Testis (tissue), 3 donors: ENCODE measurements around the gene CRK. TPM values are rescaled to one million over a fixed set of nuclear protein-coding genes. Genes with fewer than 3 reads are reported as not detected.

ENCODE experiments used
- DNase-seq: peaks from one replicate; pipeline ENCODE4 v3.0.0-alpha.2; 2019
- H3K27ac ChIP-seq, 2 donors: fragments of 200-600 bp; sonication (generic); one replicate each; pipeline ENCODE4 v1.5.1; 2019
- H3K27me3 ChIP-seq: fragments of 200-600 bp; sonication (generic); one replicate; pipeline ENCODE4 v1.5.1; 2019
- H3K36me3 ChIP-seq: fragments of 200-600 bp; sonication (generic); one replicate; pipeline ENCODE4 v1.5.1; 2017; ENCODE audit warnings: low read depth; ENCODE audit errors: missing control alignments
- H3K4me1 ChIP-seq: fragments of 200-600 bp; sonication (generic); one replicate; pipeline ENCODE4 v1.5.1; 2019
- H3K4me3 ChIP-seq, 2 donors: fragments of 200-600 bp; sonication (generic); one replicate each; pipeline ENCODE4 v1.5.1; 2017 to 2019
- H3K9me3 ChIP-seq: fragments of 200-600 bp; sonication (generic); one replicate; pipeline ENCODE4 v1.5.1; 2017
- CTCF ChIP-seq, 3 experiments: fragments of 450-650 bp in 2 of 3; fragments of 200-600 bp in 1 of 3; sonication (generic) in 1 of 3; IDR thresholded peaks; one replicate each; pipeline ENCODE4 v1.5.1; 2016 to 2019; ENCODE audit warnings: antibody characterized with exemption in 3 of 3, mild to moderate bottlenecking in 2 of 3, moderate library complexity in 1 of 3
- POLR2A ChIP-seq: fragments of 450-650 bp; IDR thresholded peaks from one replicate; pipeline ENCODE4 v1.6.1; 2017; ENCODE audit warnings: antibody characterized with exemption, mild to moderate bottlenecking, moderate library complexity
- WGBS, 2 donors: methylation state at CpG; one replicate each; pipeline ENCODE4 v1.1.5; 2018; 5-methylcytosine and 5-hydroxymethylcytosine counted together
- intact Hi-C: fragments of 100-400 bp; cut with DNase I; formaldehyde crosslinking; loops from one replicate; pipeline ENCODE4 v1.15.1; 2023; ENCODE audit warnings: low total_unique reads
- polyA plus RNA-seq: library from polyadenylated mRNA; stranded (reverse); fragments of 350-450 nt; fragmentation: Illumina TruSeq; extraction: RNeasy Lipid Tissue Mini Kit (QIAGEN cat#74804); gene quantifications from one replicate; pipeline ENCODE4 v1.2.3, GENCODE V29; 2014; ENCODE audit warnings: low read depth, low replicate concordance; ENCODE audit not compliant: insufficient read depth
- total RNA-seq, 2 donors: library from RNA; depleted of rRNA; stranded (reverse); fragments of >200 nt; gene quantifications; one replicate each; pipeline ENCODE4 v1.2.3, GENCODE V29; 2016

CRK gene
- total and polyA plus RNA-seq, 3 donors from 2014 or later: 45.7 to 79.1 (median 68.4) TPM

- Histone ChIP-seq H3K4me3 (no peak overlapping the region), H3K27me3 (no peaks in the 10 kb centered on the region), H3K4me1 (no peaks in the 10 kb centered on the region), H3K9me3 (no peaks in the 10 kb centered on the region), H3K36me3 (no peaks in the 10 kb centered on the region), H3K27ac (no peak overlapping the region)
- WGBS, 2 donors: 86 to 91% methylated on average over 9 of the region's 9 CpGs
- TF ChIP-seq CTCF (IDR thresholded peaks at IDR 0.05) (no peak), POLR2A (no peak)
- DNase-seq: no peak
- intact Hi-C loops: no loop called here
These were observed 42.8 kb upstream of the CRK start for GRCh38 chr17:1498869-1499268.

GRCh38 chr17:1498233-1498632, 42.2 kb upstream of the CRK start:
- Histone ChIP-seq H3K27ac (no peak overlapping the region), H3K27me3 (no peaks in the 10 kb centered on the region), H3K4me1 (no peaks in the 10 kb centered on the region), H3K4me3 (no peak overlapping the region), H3K36me3 (no peaks in the 10 kb centered on the region), H3K9me3 (no peaks in the 10 kb centered on the region)
- intact Hi-C loops: no loop called here
- 85 to 86% methylated on average over 2 of the region's 2 CpGs for WGBS, 2 donors
- DNase-seq: no peak
- TF ChIP-seq CTCF (IDR thresholded peaks at IDR 0.05) (no peak), POLR2A (no peak)

- intact Hi-C loops: no loop called here
- TF ChIP-seq POLR2A: no peak
- no peak for TF ChIP-seq CTCF (IDR thresholded peaks at IDR 0.05)
- Histone ChIP-seq H3K4me1 (peaks cover 3% of the 10 kb centered on the region), H3K4me3 (no peak overlapping the region), H3K27me3 (no peaks in the 10 kb centered on the region), H3K9me3 (no peaks in the 10 kb centered on the region), H3K27ac (no peak overlapping the region), H3K36me3 (no peaks in the 10 kb centered on the region)
- WGBS, 2 donors: 85 to 90% methylated on average over 15 of the region's 15 CpGs
- no peak for DNase-seq
These were observed 41.8 kb upstream of the CRK start for GRCh38 chr17:1497831-1498230.

- Histone ChIP-seq H3K27me3 (no peaks in the 10 kb centered on the region), H3K4me3 (no peak overlapping the region), H3K27ac (no peak overlapping the region), H3K36me3 (no peaks in the 10 kb centered on the region), H3K9me3 (no peaks in the 10 kb centered on the region), H3K4me1 (peaks cover 9% of the 10 kb centered on the region)
- 89 to 95% methylated on average over 4 to 14 of the region's 14 CpGs for WGBS, 2 donors
- intact Hi-C loops: no loop called here
- no peak for DNase-seq
- no peak for TF ChIP-seq POLR2A
- no peak for TF ChIP-seq CTCF (IDR thresholded peaks at IDR 0.05)
These were observed 40.8 kb upstream of the CRK start for GRCh38 chr17:1496869-1497268.

- no peak overlapping the region for H3K27ac ChIP-seq
These were observed 39.4 kb upstream of the CRK start for GRCh38 chr17:1495265-1495989.

More at GRCh38 chr17:1495265-1495989, 39.4 kb upstream of the CRK start:
- no peak for TF ChIP-seq CTCF (IDR thresholded peaks at IDR 0.05)
- no peak for TF ChIP-seq POLR2A
- intact Hi-C loops: no loop called here
- no peak overlapping the region for H3K4me3 ChIP-seq
- no peaks in the 10 kb centered on the region for H3K36me3 ChIP-seq
- peaks cover 14% of the 10 kb centered on the region for H3K4me1 ChIP-seq
- no peak for DNase-seq
- H3K27me3 ChIP-seq: no peaks in the 10 kb centered on the region
- WGBS, 2 donors: 85 to 89% methylated on average over 9 to 14 of the region's 14 CpGs
- H3K9me3 ChIP-seq: no peaks in the 10 kb centered on the region
